Heart left ventricle (tissue), 16 donors: ENCODE data around the gene NRAP. TPM values are rescaled to one million over a fixed set of nuclear protein-coding genes. Genes with fewer than 3 reads are reported as not detected.

ENCODE experiments used
- ATAC-seq, 4 donors: fragments of 200-7000 bp; cut with Tn5 transposase; one replicate each; pipeline ENCODE4 v1.9.1; 2020 to 2022; ENCODE audit warnings: moderate library complexity in 4 of 4, mild to moderate bottlenecking in 3 of 4, moderate number of reproducible peaks in 1 of 4
- DNase-seq, 5 donors: peaks; one replicate each; pipeline ENCODE4 v3.0.0-alpha.2; 2020
- H3K27ac ChIP-seq, 12 donors: fragments of 200-600 bp; sonication (generic) in 4 of 12; one replicate each; pipeline versions ENCODE4 v1.5.0 to v1.8.0; 2016 to 2022; ENCODE audit warnings: mild to moderate bottlenecking in 2 of 12
- H3K27me3 ChIP-seq, 9 donors: fragments of 200-600 bp; sonication (generic) in 2 of 9; one replicate each; pipeline versions ENCODE4 v1.5.1 to v1.8.0; 2016 to 2022; ENCODE audit warnings: mild to moderate bottlenecking in 3 of 9
- H3K36me3 ChIP-seq, 9 donors: fragments of 200-600 bp; sonication (generic) in 2 of 9; one replicate each; pipeline versions ENCODE4 v1.5.0 to v1.8.0; 2018 to 2022; ENCODE audit warnings: mild to moderate bottlenecking in 2 of 9
- H3K4me1 ChIP-seq, 12 donors: fragments of 200-600 bp; sonication (generic) in 4 of 12; one replicate each; pipeline versions ENCODE4 v1.5.0 to v1.8.0; 2016 to 2022; ENCODE audit warnings: mild to moderate bottlenecking in 3 of 12
- H3K4me3 ChIP-seq, 12 donors: fragments of 200-600 bp; sonication (generic) in 4 of 12; one replicate each; pipeline versions ENCODE4 v1.5.0 to v1.8.0; 2017 to 2022; ENCODE audit warnings: mild to moderate bottlenecking in 9 of 12, moderate library complexity in 4 of 12
- H3K9me3 ChIP-seq, 12 donors: fragments of 200-600 bp; sonication (generic) in 4 of 12; one replicate each; pipeline versions ENCODE4 v1.5.0 to v1.8.0; 2016 to 2022; ENCODE audit warnings: mild to moderate bottlenecking in 1 of 12
- POLR2A ChIP-seq, 2 donors: fragments of 450-650 bp; IDR thresholded peaks; one replicate each; pipeline ENCODE4 v1.6.1; 2017; ENCODE audit warnings: antibody characterized with exemption in 2 of 2, mild to moderate bottlenecking in 2 of 2, moderate library complexity in 2 of 2
- WGBS, 4 donors: extraction: QIAGEN DNeasy Blood & Tissue Kit in 2 of 4; methylation state at CpG; one replicate each; pipeline versions ENCODE4 v1.1.5 to v1.1.7; 2013 to 2018; 5-methylcytosine and 5-hydroxymethylcytosine counted together
- intact Hi-C, 10 donors: fragments of 100-400 bp; cut with DNase I; formaldehyde crosslinking; loops; one replicate each; pipeline versions ENCODE4 v1.11.1 to v1.14.2; 2022
- polyA plus RNA-seq, 2 donors: library from polyadenylated mRNA; stranded (reverse); fragments of 200-250 nt; gene quantifications; one replicate each; pipeline ENCODE4 v1.2.3, GENCODE V29; 2013
- total RNA-seq, 9 donors: library from RNA; depleted of rRNA in 2 of 9; stranded (reverse); fragments of >200 nt in 2 of 9; fragmentation: NEBNext Ultra II Directional in 3 of 9; extraction: Animal tissue kit (Norgen Biotek cat#: 25700) in 3 of 9; gene quantifications; one replicate each; pipeline versions ENCODE4 v1.1.0 to v1.2.4, GENCODE V29; 2016 to 2023
- TF ChIP-seq, protein P1 (sequence below), 12 donors: fragments of 200-600 bp; sonication (generic) in 4 of 12; IDR thresholded peaks; one replicate each; pipeline versions ENCODE4 v1.5.0 to v1.8.0; 2018 to 2022; ENCODE audit warnings: antibody characterized with exemption in 12 of 12, mild to moderate bottlenecking in 5 of 12
- donor health status: ischemic (EF 13 %, LVEDD 7.1; RV severe dilation, severe dysfunction).
- donor health status: healthy with polysubstance abuse.
- donor health status: DM: no; HTN: yes; CAD: no.
- donor health status: DM: no; HTN: no; CAD: no.
- donor health status: ischemic (EF 25% LVEDD 6.9; RV normal size, moderate dysfunction).
- donor health status: ischemic (EF 25% LVEDD 5.7; RV mildly dilated, moderate dysfunction).
- donor health status: healthy.
- donor health status: DM: yes; HTN: yes; CAD: no.
- donor health status: ischemic (EF 35%, LVEDD 5.7; RV mildly dilated, moderate dysfunction).
- donor health status: nonischemic (EF 11% LVEDD 7.7; RV severe dilation, severe dysfunction).
- donor health status: DM: yes; HTN: yes; CAD: no.
- donor health status: PGD.
- donor health status: ischemic (EF 29% LVEDD 5.4; RV normal size, mild dysfunction).
- donor health status: nonischemic (EF 23%, LVEDD 6.1; RV moderate dilation, normal function).

Gene NRAP
- total and polyA plus RNA-seq, 11 donors = 278 to 2,789 (median 1,125) TPM

- ATAC-seq (peak; percentile 25 to 52 (median 42)), DNase-seq (peak; percentile 30 to 63 (median 46))
- peaks cover 0 to 13% (median 0%) of the 10 kb centered on the region in 12 donors for H3K9me3 ChIP-seq
- no peaks in the 10 kb centered on the region for H3K36me3 ChIP-seq
- peak overlapping the region; percentile 75 to 97 (median 86) for H3K4me3 ChIP-seq
- intact Hi-C loops = loop anchor here in 1 of 10 donors (10.0 kb wide), 1 partner anchor 174 kb away; the partner anchor contains the start of genes DCLRE1A and NHLRC2
- no peaks in the 10 kb centered on the region for H3K27me3 ChIP-seq
- WGBS, 4 donors = 3 to 9% (median 7%) methylated on average over 25 to 28 of the region's 28 CpGs
- TF ChIP-seq POLR2A (IDR thresholded peaks at IDR 0.05) = no peak
- TF ChIP-seq, protein P1, sequence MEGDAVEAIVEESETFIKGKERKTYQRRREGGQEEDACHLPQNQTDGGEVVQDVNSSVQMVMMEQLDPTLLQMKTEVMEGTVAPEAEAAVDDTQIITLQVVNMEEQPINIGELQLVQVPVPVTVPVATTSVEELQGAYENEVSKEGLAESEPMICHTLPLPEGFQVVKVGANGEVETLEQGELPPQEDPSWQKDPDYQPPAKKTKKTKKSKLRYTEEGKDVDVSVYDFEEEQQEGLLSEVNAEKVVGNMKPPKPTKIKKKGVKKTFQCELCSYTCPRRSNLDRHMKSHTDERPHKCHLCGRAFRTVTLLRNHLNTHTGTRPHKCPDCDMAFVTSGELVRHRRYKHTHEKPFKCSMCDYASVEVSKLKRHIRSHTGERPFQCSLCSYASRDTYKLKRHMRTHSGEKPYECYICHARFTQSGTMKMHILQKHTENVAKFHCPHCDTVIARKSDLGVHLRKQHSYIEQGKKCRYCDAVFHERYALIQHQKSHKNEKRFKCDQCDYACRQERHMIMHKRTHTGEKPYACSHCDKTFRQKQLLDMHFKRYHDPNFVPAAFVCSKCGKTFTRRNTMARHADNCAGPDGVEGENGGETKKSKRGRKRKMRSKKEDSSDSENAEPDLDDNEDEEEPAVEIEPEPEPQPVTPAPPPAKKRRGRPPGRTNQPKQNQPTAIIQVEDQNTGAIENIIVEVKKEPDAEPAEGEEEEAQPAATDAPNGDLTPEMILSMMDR (IDR thresholded peaks at IDR 0.05) = no peak
- H3K4me1 ChIP-seq = peaks cover 0 to 22% (median 13%) of the 10 kb centered on the region in 12 donors
- H3K27ac ChIP-seq = peak overlapping the region; percentile 88 to 98 (median 94)
These were observed 16.6 kb upstream of the NRAP start for GRCh38 chr10:113680190-113681111.

DNA sequence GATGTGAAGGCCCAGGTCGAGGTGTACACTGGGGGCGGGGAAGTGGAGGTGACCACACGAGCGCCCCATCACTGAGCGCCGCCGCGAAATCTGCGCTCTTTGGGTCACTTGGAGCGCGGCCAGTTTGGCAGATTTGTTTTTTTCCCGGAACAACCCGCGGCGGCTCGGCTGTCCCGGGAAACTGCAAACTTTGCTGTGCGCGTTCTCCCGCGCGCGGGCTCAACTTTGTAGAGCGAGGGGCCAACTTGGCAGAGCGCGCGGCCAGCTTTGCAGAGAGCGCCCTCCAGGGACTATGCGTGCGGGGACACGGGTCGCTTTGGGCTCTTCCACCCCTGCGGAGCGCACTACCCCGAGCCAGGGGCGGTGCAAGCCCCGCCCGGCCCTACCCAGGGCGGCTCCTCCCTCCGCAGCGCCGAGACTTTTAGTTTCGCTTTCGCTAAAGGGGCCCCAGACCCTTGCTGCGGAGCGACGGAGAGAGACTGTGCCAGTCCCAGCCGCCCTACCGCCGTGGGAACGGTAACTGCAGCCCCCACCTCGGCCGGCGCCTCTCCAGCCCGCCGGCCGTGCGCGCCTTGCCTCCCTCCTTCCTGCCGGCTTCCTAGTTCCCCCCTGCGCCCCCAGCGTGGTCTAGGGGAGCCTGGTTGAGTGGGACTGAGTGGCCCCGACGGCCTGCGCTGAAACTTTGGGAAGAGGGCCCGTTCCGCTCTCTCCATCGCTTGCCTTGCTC lies 15.8 kb upstream of the NRAP start, which contains the start of gene CASP7:
Gene CASP7, plus strand, starts transcription at position 450 of the 727 bp plus-strand sequence. CDS start 17,582 bp downstream, outside the sequence.
- peak; percentile 96 to 97 (median 96) for ATAC-seq
- H3K9me3 ChIP-seq = peaks cover 0 to 5% (median 0%) of the 10 kb centered on the region in 12 donors
- H3K27ac ChIP-seq = peak within 1 kb of the TSS; percentile 88 to 98 (median 94)
- peaks cover 0 to 22% (median 13%) of the 10 kb centered on the region in 12 donors for H3K4me1 ChIP-seq
- TF ChIP-seq, protein P1 (IDR thresholded peaks at IDR 0.05) = peak in 2 of 12 donors; percentile 10 to 33
- TF ChIP-seq POLR2A (IDR thresholded peaks at IDR 0.05) = peak in 1 of 2 donors; percentile 58
- WGBS, 4 donors = 0 to 1% (median 0%) methylated on average over 15 to 68 of the region's 68 CpGs
- DNase-seq = peak; percentile 80 to 91 (median 87)
- H3K36me3 ChIP-seq = no peaks in the 10 kb centered on the region
- H3K4me3 ChIP-seq = peak within 1 kb of the TSS; percentile 75 to 97 (median 86)
- H3K27me3 ChIP-seq = no peaks in the 10 kb centered on the region
- intact Hi-C loops = loop anchor here in 1 of 10 donors (10.0 kb wide), 1 partner anchor 175 kb away; the partner anchor contains the start of genes DCLRE1A and NHLRC2

GRCh38 chr10:113666682-113667252 lies 2.9 kb upstream of the NRAP start:
- no peaks in the 10 kb centered on the region for H3K27me3 ChIP-seq
- H3K36me3 ChIP-seq = peaks cover 0 to 5% (median 0%) of the 10 kb centered on the region in 9 donors
- H3K4me3 ChIP-seq = no peak overlapping the region
- TF ChIP-seq, protein P1 (IDR thresholded peaks at IDR 0.05) = no peak
- ATAC-seq = no peak
- H3K9me3 ChIP-seq = peaks cover 0 to 5% (median 0%) of the 10 kb centered on the region in 12 donors
- no peak for DNase-seq
- peaks cover 0 to 6% (median 0%) of the 10 kb centered on the region in 12 donors for H3K4me1 ChIP-seq
- WGBS, 4 donors = 43 to 72% (median 56%) methylated on average over 5 of the region's 5 CpGs
- intact Hi-C loops = no loop called here
- H3K27ac ChIP-seq = no peak overlapping the region
